Astrocyte (in vitro differentiated cells and primary cell): ENCODE results near the gene ABCA10. TPM values are rescaled to one million over a fixed set of nuclear protein-coding genes. Genes with fewer than 3 reads are reported as not detected.

Source experiments
- DNase-seq: peaks from one replicate; pipeline ENCODE4 v3.0.0-alpha.2; 2010; ENCODE audit warnings: low read depth
- FAIRE-seq: peaks from 2 replicates; lab custom pipeline; 2011; peaks lifted over from hg19 to GRCh38; lab: Jason Lieb, UNC
- H2AFZ ChIP-seq: 2 replicates; pipeline ENCODE4 v1.6.0; 2012; ENCODE audit warnings: low read depth, low read length, inconsistent platforms
- H3K27ac ChIP-seq: 2 replicates; pipeline ENCODE4 v1.5.1; 2011; ENCODE audit warnings: low read depth, low read length, inconsistent platforms
- H3K27me3 ChIP-seq: 2 replicates; pipeline ENCODE4 v1.6.0; 2011; ENCODE audit warnings: low read length, inconsistent platforms; ENCODE audit not compliant: insufficient read depth
- H3K36me3 ChIP-seq: 2 replicates; pipeline ENCODE4 v1.5.1; 2011; ENCODE audit warnings: low read length, inconsistent platforms; ENCODE audit not compliant: insufficient read depth
- H3K4me1 ChIP-seq: 2 replicates; pipeline ENCODE4 v1.5.1; 2011; ENCODE audit warnings: low read length, inconsistent platforms; ENCODE audit not compliant: insufficient read depth
- H3K4me2 ChIP-seq: 2 replicates; pipeline ENCODE4 v1.6.0; 2012; ENCODE audit warnings: low read length, inconsistent platforms
- H3K4me3 ChIP-seq: 2 replicates; pipeline ENCODE4 v1.5.1; 2011; ENCODE audit warnings: low read depth, mild to moderate bottlenecking, low read length, inconsistent platforms; ENCODE audit not compliant: insufficient read depth
- H3K79me2 ChIP-seq: 2 replicates; pipeline ENCODE4 v1.6.0; 2012; ENCODE audit warnings: mild to moderate bottlenecking, low read length, inconsistent platforms; ENCODE audit not compliant: insufficient read depth
- H3K9ac ChIP-seq: 2 replicates; pipeline ENCODE4 v1.6.0; 2012; ENCODE audit warnings: mild to moderate bottlenecking, low read length, inconsistent platforms
- H3K9me3 ChIP-seq: 2 replicates; pipeline ENCODE4 v1.5.1; 2012; ENCODE audit warnings: low read depth, mild to moderate bottlenecking, low read length, inconsistent platforms; ENCODE audit not compliant: insufficient read depth
- H4K20me1 ChIP-seq: 2 replicates; pipeline ENCODE4 v1.6.0; 2012; ENCODE audit warnings: low read length, inconsistent platforms; ENCODE audit not compliant: insufficient read depth
- H3K27ac Mint-ChIP-seq: one replicate; pipeline ENCODE4 v1.8.0; 2021; ENCODE audit warnings: mild to moderate bottlenecking, mixed read lengths; ENCODE audit not compliant: unreplicated experiment
- H3K27me3 Mint-ChIP-seq: one replicate; pipeline ENCODE4 v1.8.0; 2021; ENCODE audit warnings: low read depth, mixed read lengths; ENCODE audit not compliant: unreplicated experiment
- H3K36me3 Mint-ChIP-seq: one replicate; pipeline ENCODE4 v1.8.0; 2021; ENCODE audit warnings: low read depth, mixed read lengths; ENCODE audit not compliant: unreplicated experiment
- H3K4me1 Mint-ChIP-seq: one replicate; pipeline ENCODE4 v1.8.0; 2021; ENCODE audit warnings: low read depth, mixed read lengths; ENCODE audit not compliant: unreplicated experiment
- H3K4me3 Mint-ChIP-seq: one replicate; pipeline ENCODE4 v1.8.0; 2021; ENCODE audit warnings: mild to moderate bottlenecking, moderate library complexity, mixed read lengths; ENCODE audit not compliant: unreplicated experiment
- H3K9me3 Mint-ChIP-seq: one replicate; pipeline ENCODE4 v1.8.0; 2021; ENCODE audit warnings: mild to moderate bottlenecking, mixed read lengths; ENCODE audit not compliant: unreplicated experiment
- EZH2 ChIP-seq: IDR thresholded peaks from 2 replicates; pipeline ENCODE4 v1.6.1; 2012; ENCODE audit warnings: mild to moderate bottlenecking, low read length, inconsistent platforms; ENCODE audit not compliant: insufficient read depth
- total RNA-seq: library from RNA; stranded (reverse); gene quantifications from 2 replicates; pipeline ENCODE4 v1.2.1, GENCODE V29; 2021
- TF ChIP-seq, protein P1 (sequence below): IDR thresholded peaks from 2 replicates; pipeline ENCODE4 v1.5.1; 2011; ENCODE audit warnings: low read depth, mild to moderate bottlenecking, inconsistent platforms, low read length, moderate library complexity; ENCODE audit not compliant: insufficient read depth

ABCA10 gene
- total RNA-seq, 1 donor from 2014 or later, result 0.20 TPM

- no peak overlapping the region for H3K27ac ChIP-seq
- no peaks in the 10 kb centered on the region for H3K79me2 ChIP-seq
- Mint-ChIP-seq H3K36me3 (no peaks in the 10 kb centered on the region), H3K27ac (no peak overlapping the region), H3K9me3 (peaks cover 2% of the 10 kb centered on the region), H3K4me1 (no peaks in the 10 kb centered on the region), H3K4me3 (no peak overlapping the region), H3K27me3 (no peaks in the 10 kb centered on the region)
- no peak overlapping the region for H3K9ac ChIP-seq
- no peak overlapping the region for H2AFZ ChIP-seq
- no peaks in the 10 kb centered on the region for H3K27me3 ChIP-seq
- DNase-seq (no peak), FAIRE-seq (no peak)
- no peak overlapping the region for H3K4me2 ChIP-seq
- no peaks in the 10 kb centered on the region for H4K20me1 ChIP-seq
- no peaks in the 10 kb centered on the region for H3K9me3 ChIP-seq
- H3K36me3 ChIP-seq, result no peaks in the 10 kb centered on the region
- TF ChIP-seq EZH2, result no peak
- TF ChIP-seq, protein P1, sequence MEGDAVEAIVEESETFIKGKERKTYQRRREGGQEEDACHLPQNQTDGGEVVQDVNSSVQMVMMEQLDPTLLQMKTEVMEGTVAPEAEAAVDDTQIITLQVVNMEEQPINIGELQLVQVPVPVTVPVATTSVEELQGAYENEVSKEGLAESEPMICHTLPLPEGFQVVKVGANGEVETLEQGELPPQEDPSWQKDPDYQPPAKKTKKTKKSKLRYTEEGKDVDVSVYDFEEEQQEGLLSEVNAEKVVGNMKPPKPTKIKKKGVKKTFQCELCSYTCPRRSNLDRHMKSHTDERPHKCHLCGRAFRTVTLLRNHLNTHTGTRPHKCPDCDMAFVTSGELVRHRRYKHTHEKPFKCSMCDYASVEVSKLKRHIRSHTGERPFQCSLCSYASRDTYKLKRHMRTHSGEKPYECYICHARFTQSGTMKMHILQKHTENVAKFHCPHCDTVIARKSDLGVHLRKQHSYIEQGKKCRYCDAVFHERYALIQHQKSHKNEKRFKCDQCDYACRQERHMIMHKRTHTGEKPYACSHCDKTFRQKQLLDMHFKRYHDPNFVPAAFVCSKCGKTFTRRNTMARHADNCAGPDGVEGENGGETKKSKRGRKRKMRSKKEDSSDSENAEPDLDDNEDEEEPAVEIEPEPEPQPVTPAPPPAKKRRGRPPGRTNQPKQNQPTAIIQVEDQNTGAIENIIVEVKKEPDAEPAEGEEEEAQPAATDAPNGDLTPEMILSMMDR, result no peak
- H3K4me1 ChIP-seq, result no peaks in the 10 kb centered on the region
- H3K4me3 ChIP-seq, result no peak overlapping the region
Observed at GRCh38 chr17:69231521-69231920, 2.9 kb upstream of the ABCA10 start.

- Mint-ChIP-seq H3K27ac (no peak overlapping the region), H3K4me3 (no peak overlapping the region), H3K36me3 (no peaks in the 10 kb centered on the region), H3K9me3 (peaks cover 2% of the 10 kb centered on the region), H3K27me3 (no peaks in the 10 kb centered on the region), H3K4me1 (no peaks in the 10 kb centered on the region)
- no peak overlapping the region for H3K27ac ChIP-seq
- no peak overlapping the region for H2AFZ ChIP-seq
- H3K9me3 ChIP-seq, result no peaks in the 10 kb centered on the region
- no peaks in the 10 kb centered on the region for H3K79me2 ChIP-seq
- H3K9ac ChIP-seq, result no peak overlapping the region
- no peaks in the 10 kb centered on the region for H3K4me1 ChIP-seq
- no peak for DNase-seq
- no peak for TF ChIP-seq EZH2
- TF ChIP-seq, protein P1, result no peak
- FAIRE-seq, result no peak
- H3K4me2 ChIP-seq, result no peak overlapping the region
- no peaks in the 10 kb centered on the region for H3K36me3 ChIP-seq
- no peaks in the 10 kb centered on the region for H4K20me1 ChIP-seq
- no peaks in the 10 kb centered on the region for H3K27me3 ChIP-seq
- no peak overlapping the region for H3K4me3 ChIP-seq
Observed at GRCh38 chr17:69230939-69231338, 2.3 kb upstream of the ABCA10 start.

GRCh38 chr17:69228018-69228417 is 606 bp downstream of the ABCA10 start:
- H3K4me1 ChIP-seq, result no peaks in the 10 kb centered on the region
- no peaks in the 10 kb centered on the region for H3K27me3 ChIP-seq
- FAIRE-seq, result no peak
- H2AFZ ChIP-seq, result no peak overlapping the region
- Mint-ChIP-seq H3K9me3 (no peaks in the 10 kb centered on the region), H3K4me1 (peaks cover 6% of the 10 kb centered on the region), H3K27ac (no peak overlapping the region), H3K27me3 (no peaks in the 10 kb centered on the region), H3K36me3 (no peaks in the 10 kb centered on the region), H3K4me3 (no peak overlapping the region)
- H3K4me3 ChIP-seq, result no peak overlapping the region
- H4K20me1 ChIP-seq, result no peaks in the 10 kb centered on the region
- TF ChIP-seq, protein P1, result no peak
- no peak for TF ChIP-seq EZH2
- no peak overlapping the region for H3K4me2 ChIP-seq
- H3K79me2 ChIP-seq, result no peaks in the 10 kb centered on the region
- no peaks in the 10 kb centered on the region for H3K36me3 ChIP-seq
- H3K27ac ChIP-seq, result no peak overlapping the region
- no peak overlapping the region for H3K9ac ChIP-seq
- no peaks in the 10 kb centered on the region for H3K9me3 ChIP-seq
- no peak for DNase-seq
